Nephron progenitor cell (in vitro differentiated cells): ENCODE measurements around the gene PDZRN3.

ENCODE experiments used
- DNase-seq: peaks from one replicate; pipeline ENCODE4 v3.0.0; 2021
- H3K27ac Mint-ChIP-seq: 2 replicates; pipeline ENCODE4 v1.8.0; 2021; ENCODE audit warnings: mild to moderate bottlenecking, moderate library complexity, mixed read lengths
- H3K27me3 Mint-ChIP-seq: 2 replicates; pipeline ENCODE4 v1.8.0; 2021; ENCODE audit warnings: mild to moderate bottlenecking, low read depth, mixed read lengths; ENCODE audit not compliant: poor library complexity
- H3K36me3 Mint-ChIP-seq: 2 replicates; pipeline ENCODE4 v1.8.0; 2021; ENCODE audit warnings: low read depth, mixed read lengths
- H3K4me1 Mint-ChIP-seq: 2 replicates; pipeline ENCODE4 v1.8.0; 2021; ENCODE audit warnings: mixed read lengths
- H3K4me3 Mint-ChIP-seq: 2 replicates; pipeline ENCODE4 v1.8.0; 2021; ENCODE audit warnings: mild to moderate bottlenecking, moderate library complexity, mixed read lengths
- H3K9me3 Mint-ChIP-seq: 2 replicates; pipeline ENCODE4 v1.8.0; 2021; ENCODE audit warnings: mild to moderate bottlenecking, moderate library complexity, mixed read lengths
- CTCF ChIP-seq: fragments of 200-600 bp; sonication (generic); IDR thresholded peaks from 2 replicates; pipeline ENCODE4 v1.5.0; 2021; ENCODE audit warnings: antibody characterized with exemption

Gene PDZRN3

GRCh38 chr3:73586190-73586589, 38.6 kb downstream of the PDZRN3 start:
- no peak overlapping the region for H3K4me3 Mint-ChIP-seq
- peaks cover 28% of the 10 kb centered on the region for H3K36me3 Mint-ChIP-seq
- no peaks in the 10 kb centered on the region for H3K27me3 Mint-ChIP-seq
- TF ChIP-seq CTCF: no peak
- H3K27ac Mint-ChIP-seq: peak overlapping the region; percentile 19
- peaks cover 30% of the 10 kb centered on the region for H3K4me1 Mint-ChIP-seq
- H3K9me3 Mint-ChIP-seq: peaks cover 4% of the 10 kb centered on the region
- DNase-seq: no peak

GRCh38 chr3:73584873-73585272, 39.9 kb downstream of the PDZRN3 start:
- TF ChIP-seq CTCF: no peak
- no peak overlapping the region for H3K4me3 Mint-ChIP-seq
- peaks cover 29% of the 10 kb centered on the region for H3K36me3 Mint-ChIP-seq
- peaks cover 4% of the 10 kb centered on the region for H3K9me3 Mint-ChIP-seq
- H3K4me1 Mint-ChIP-seq: peaks cover 30% of the 10 kb centered on the region
- no peak for DNase-seq
- no peaks in the 10 kb centered on the region for H3K27me3 Mint-ChIP-seq
- H3K27ac Mint-ChIP-seq: no peak overlapping the region

GRCh38 chr3:73582535-73582934, 42.2 kb downstream of the PDZRN3 start:
- no peak for TF ChIP-seq CTCF
- no peaks in the 10 kb centered on the region for H3K9me3 Mint-ChIP-seq
- DNase-seq: no peak
- peaks cover 29% of the 10 kb centered on the region for H3K36me3 Mint-ChIP-seq
- no peak overlapping the region for H3K4me3 Mint-ChIP-seq
- peaks cover 3% of the 10 kb centered on the region for H3K27me3 Mint-ChIP-seq
- H3K27ac Mint-ChIP-seq: no peak overlapping the region
- peaks cover 34% of the 10 kb centered on the region for H3K4me1 Mint-ChIP-seq

- Mint-ChIP-seq H3K4me3 (no peak overlapping the region), H3K9me3 (no peaks in the 10 kb centered on the region), H3K27me3 (peaks cover 3% of the 10 kb centered on the region), H3K4me1 (peaks cover 32% of the 10 kb centered on the region), H3K27ac (no peak overlapping the region), H3K36me3 (peaks cover 27% of the 10 kb centered on the region)
- TF ChIP-seq CTCF: no peak
- no peak for DNase-seq
Observed at GRCh38 chr3:73581134-73581846, 43.5 kb downstream of the PDZRN3 start.

GRCh38 chr3:73580343-73580742, 44.4 kb downstream of the PDZRN3 start:
- TF ChIP-seq CTCF: no peak
- no peak overlapping the region for H3K4me3 Mint-ChIP-seq
- peaks cover 26% of the 10 kb centered on the region for H3K4me1 Mint-ChIP-seq

GRCh38 chr3:73577704-73578103, 47.0 kb downstream of the PDZRN3 start:
- H3K36me3 Mint-ChIP-seq: peaks cover 32% of the 10 kb centered on the region
- no peaks in the 10 kb centered on the region for H3K9me3 Mint-ChIP-seq
- no peak for TF ChIP-seq CTCF
- no peak overlapping the region for H3K4me3 Mint-ChIP-seq
- no peak for DNase-seq
- H3K27ac Mint-ChIP-seq: no peak overlapping the region
- H3K4me1 Mint-ChIP-seq: peaks cover 26% of the 10 kb centered on the region
- peaks cover 3% of the 10 kb centered on the region for H3K27me3 Mint-ChIP-seq

More at GRCh38 chr3:73580343-73580742, 44.4 kb downstream of the PDZRN3 start:
- H3K9me3 Mint-ChIP-seq: no peaks in the 10 kb centered on the region
- H3K36me3 Mint-ChIP-seq: peaks cover 28% of the 10 kb centered on the region
- H3K27me3 Mint-ChIP-seq: peaks cover 3% of the 10 kb centered on the region
- DNase-seq: no peak
- H3K27ac Mint-ChIP-seq: no peak overlapping the region
